ENCODE results near the gene RRP9.

GRCh38 chr3:51958603-51959521 lies 17.2 kb upstream of the RRP9 start:
- TF ChIP-seq FOXA2 (IDR thresholded peaks at IDR 0.05), result no peak
- TF ChIP-seq CTCF (IDR thresholded peaks at IDR 0.05; ENCODE audit: low read depth, low read length, missing input control), result no peak
- no peak for TF ChIP-seq MAX (IDR thresholded peaks at IDR 0.05)
- TF ChIP-seq SP1 (IDR thresholded peaks at IDR 0.05), result peak; percentile 44
- TF ChIP-seq RAD21 (IDR thresholded peaks at IDR 0.05), result no peak
- peak in 1 of 2 donors; percentile 58 for TF ChIP-seq HNF4A (conservative IDR thresholded peaks at IDR 0.05)
- TF ChIP-seq, protein P1, sequence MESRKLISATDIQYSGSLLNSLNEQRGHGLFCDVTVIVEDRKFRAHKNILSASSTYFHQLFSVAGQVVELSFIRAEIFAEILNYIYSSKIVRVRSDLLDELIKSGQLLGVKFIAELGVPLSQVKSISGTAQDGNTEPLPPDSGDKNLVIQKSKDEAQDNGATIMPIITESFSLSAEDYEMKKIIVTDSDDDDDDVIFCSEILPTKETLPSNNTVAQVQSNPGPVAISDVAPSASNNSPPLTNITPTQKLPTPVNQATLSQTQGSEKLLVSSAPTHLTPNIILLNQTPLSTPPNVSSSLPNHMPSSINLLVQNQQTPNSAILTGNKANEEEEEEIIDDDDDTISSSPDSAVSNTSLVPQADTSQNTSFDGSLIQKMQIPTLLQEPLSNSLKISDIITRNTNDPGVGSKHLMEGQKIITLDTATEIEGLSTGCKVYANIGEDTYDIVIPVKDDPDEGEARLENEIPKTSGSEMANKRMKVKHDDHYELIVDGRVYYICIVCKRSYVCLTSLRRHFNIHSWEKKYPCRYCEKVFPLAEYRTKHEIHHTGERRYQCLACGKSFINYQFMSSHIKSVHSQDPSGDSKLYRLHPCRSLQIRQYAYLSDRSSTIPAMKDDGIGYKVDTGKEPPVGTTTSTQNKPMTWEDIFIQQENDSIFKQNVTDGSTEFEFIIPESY (IDR thresholded peaks at IDR 0.05), result no peak
